Type B pancreatic cell (in vitro differentiated cells): ENCODE data around the gene EHMT1. TPM values are rescaled to one million over a fixed set of nuclear protein-coding genes. Genes with fewer than 3 reads are reported as not detected.

Experiments
- DNase-seq: peaks from one replicate; pipeline ENCODE4 v3.0.0; 2021; ENCODE audit warnings: mixed read lengths; ENCODE audit not compliant: unreplicated experiment; ENCODE audit errors: extremely low spot score
- H3K27ac Mint-ChIP-seq: 2 replicates; pipeline ENCODE4 v1.8.0; 2021; ENCODE audit warnings: mild to moderate bottlenecking, mixed read lengths
- H3K27me3 Mint-ChIP-seq: 2 replicates; pipeline ENCODE4 v1.8.0; 2021; ENCODE audit warnings: mixed read lengths
- H3K36me3 Mint-ChIP-seq: 2 replicates; pipeline ENCODE4 v1.8.0; 2021; ENCODE audit warnings: mixed read lengths
- H3K4me1 Mint-ChIP-seq: one replicate; pipeline ENCODE4 v1.8.0; 2021; ENCODE audit warnings: mixed read lengths; ENCODE audit not compliant: unreplicated experiment
- H3K4me3 Mint-ChIP-seq: 2 replicates; pipeline ENCODE4 v1.8.0; 2021; ENCODE audit warnings: mild to moderate bottlenecking, mixed read lengths
- H3K9me3 Mint-ChIP-seq: 2 replicates; pipeline ENCODE4 v1.8.0; 2021; ENCODE audit warnings: mixed read lengths
- total RNA-seq: library from RNA; stranded (reverse); gene quantifications from 2 replicates; pipeline ENCODE4 v1.2.1, GENCODE V29; 2021; ENCODE audit warnings: low replicate concordance
- TF ChIP-seq, protein P1 (sequence below): fragments of 200-600 bp; sonication (generic); conservative IDR thresholded peaks from 2 replicates; pipeline ENCODE4 v1.5.0; 2021; ENCODE audit warnings: antibody characterized with exemption, mild to moderate bottlenecking

The EHMT1 gene
- total RNA-seq, 1 donor from 2014 or later, result 111 TPM

DNA sequence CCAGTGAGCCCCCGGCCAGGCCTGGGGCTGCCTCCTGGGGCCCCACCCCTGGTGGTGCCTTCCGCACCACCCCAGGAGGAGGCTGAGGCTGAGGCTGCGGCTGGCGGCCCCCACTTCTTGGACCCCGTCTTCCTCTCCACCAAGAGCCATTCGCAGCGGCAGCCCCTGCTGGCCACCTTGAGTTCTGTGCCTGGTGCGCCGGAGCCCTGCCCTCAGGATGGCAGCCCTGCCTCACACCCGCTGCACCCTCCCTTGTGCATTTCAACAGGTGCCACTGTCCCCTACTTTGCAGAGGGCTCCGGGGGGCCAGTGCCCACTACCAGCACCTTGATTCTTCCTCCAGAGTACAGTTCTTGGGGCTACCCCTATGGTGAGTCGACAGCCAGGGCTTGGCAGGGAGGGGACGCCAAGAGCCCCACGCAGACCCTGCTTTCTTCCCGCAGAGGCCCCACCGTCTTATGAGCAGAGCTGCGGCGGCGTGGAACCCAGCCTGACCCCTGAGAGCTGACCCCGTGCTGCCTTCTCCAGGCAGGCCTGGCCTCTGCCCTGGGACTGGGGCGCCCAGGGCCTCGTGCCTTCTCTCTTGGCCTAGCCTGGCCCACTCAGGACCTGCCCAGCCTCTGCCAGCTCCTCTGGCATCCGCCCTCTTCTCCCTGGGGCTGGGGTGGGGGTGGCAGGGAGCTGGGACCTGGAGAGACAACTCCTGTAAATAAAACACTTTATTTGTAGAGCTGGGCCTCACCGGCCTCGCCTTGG is 4.0 kb upstream of the EHMT1 start:
- H3K9me3 Mint-ChIP-seq, result no peaks in the 10 kb centered on the region
- TF ChIP-seq, protein P1, sequence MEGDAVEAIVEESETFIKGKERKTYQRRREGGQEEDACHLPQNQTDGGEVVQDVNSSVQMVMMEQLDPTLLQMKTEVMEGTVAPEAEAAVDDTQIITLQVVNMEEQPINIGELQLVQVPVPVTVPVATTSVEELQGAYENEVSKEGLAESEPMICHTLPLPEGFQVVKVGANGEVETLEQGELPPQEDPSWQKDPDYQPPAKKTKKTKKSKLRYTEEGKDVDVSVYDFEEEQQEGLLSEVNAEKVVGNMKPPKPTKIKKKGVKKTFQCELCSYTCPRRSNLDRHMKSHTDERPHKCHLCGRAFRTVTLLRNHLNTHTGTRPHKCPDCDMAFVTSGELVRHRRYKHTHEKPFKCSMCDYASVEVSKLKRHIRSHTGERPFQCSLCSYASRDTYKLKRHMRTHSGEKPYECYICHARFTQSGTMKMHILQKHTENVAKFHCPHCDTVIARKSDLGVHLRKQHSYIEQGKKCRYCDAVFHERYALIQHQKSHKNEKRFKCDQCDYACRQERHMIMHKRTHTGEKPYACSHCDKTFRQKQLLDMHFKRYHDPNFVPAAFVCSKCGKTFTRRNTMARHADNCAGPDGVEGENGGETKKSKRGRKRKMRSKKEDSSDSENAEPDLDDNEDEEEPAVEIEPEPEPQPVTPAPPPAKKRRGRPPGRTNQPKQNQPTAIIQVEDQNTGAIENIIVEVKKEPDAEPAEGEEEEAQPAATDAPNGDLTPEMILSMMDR, result peak; percentile 29
- H3K4me3 Mint-ChIP-seq, result no peak overlapping the region
- no peak overlapping the region for H3K27ac Mint-ChIP-seq
- no peaks in the 10 kb centered on the region for H3K27me3 Mint-ChIP-seq
- no peak for DNase-seq
- peaks cover 4% of the 10 kb centered on the region for H3K36me3 Mint-ChIP-seq
- H3K4me1 Mint-ChIP-seq, result peaks cover 18% of the 10 kb centered on the region

DNA sequence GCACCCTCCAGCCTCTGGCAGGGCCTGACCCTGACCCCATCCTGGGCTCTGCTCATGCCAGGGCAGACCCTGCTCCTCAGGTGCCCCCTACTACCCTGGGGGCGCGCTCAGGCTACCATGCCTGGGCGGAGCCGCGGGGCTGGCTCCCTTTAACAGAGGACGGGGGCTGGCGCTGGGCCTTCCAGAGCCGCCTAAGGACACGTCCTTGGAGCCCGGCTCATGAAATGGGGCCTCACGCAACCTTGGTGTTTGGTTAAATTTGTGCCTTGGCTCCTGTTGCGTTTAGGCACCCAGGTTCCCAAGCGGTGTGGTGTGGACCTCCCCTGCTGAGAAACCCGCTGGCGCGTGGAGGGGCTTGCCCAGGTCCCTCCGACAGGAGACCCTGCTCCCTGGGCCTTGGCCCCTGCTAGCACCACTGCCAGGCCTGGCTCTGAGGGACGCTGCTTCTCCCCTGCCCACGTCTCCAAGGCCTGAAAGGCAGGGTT is 3.4 kb upstream of the EHMT1 start:
- Mint-ChIP-seq H3K9me3 (no peaks in the 10 kb centered on the region), H3K4me1 (peaks cover 22% of the 10 kb centered on the region), H3K27ac (no peak overlapping the region), H3K36me3 (peaks cover 5% of the 10 kb centered on the region), H3K27me3 (no peaks in the 10 kb centered on the region), H3K4me3 (no peak overlapping the region)
- TF ChIP-seq, protein P1, result no peak
- DNase-seq, result no peak

DNA sequence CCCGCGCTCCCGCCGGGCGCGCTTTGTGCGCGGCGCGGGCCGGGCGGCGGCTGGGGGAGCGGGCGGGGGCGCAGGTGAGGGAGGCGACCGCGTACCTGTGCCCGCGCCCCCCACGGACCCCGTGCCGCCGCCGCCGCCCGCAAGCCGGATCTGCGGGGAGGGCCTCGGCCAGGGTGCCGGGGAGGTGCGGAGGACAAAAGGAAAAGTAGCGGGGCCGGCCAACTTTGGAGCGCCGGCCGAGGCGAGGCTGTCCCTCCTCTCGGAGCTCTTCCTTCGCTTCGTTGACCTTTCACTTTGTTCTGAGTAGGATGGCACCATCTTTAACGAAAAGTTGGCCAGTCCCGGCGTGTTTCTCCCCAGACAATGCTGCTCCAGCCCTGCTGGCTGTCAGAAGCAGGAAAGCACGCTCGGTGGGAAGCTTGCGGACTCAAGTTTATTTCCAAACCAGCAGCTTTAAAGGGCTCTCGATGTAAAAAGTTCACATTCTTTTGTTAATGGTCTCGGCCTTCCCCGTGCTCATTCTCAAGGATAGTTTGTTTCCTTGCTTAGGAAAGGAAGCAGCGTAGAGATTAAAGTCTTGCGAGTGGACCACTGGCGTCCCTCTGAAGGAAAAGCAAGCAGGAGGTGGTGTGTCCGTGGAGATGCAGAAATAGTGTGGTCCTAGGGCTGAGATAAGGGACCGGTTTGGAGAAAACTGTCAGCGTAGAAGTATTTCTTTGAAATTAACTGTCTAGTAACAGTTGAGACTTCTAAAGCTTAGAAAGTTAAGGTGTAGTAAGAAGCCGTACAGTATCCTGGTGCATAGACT is 639 bp downstream of the EHMT1 start:
- Mint-ChIP-seq H3K4me3 (peak overlapping the region; percentile 94), H3K36me3 (peaks cover 10% of the 10 kb centered on the region), H3K27me3 (no peaks in the 10 kb centered on the region), H3K9me3 (no peaks in the 10 kb centered on the region), H3K4me1 (peaks cover 31% of the 10 kb centered on the region), H3K27ac (peak overlapping the region; percentile 95)
- TF ChIP-seq, protein P1, result no peak
- no peak for DNase-seq

DNA sequence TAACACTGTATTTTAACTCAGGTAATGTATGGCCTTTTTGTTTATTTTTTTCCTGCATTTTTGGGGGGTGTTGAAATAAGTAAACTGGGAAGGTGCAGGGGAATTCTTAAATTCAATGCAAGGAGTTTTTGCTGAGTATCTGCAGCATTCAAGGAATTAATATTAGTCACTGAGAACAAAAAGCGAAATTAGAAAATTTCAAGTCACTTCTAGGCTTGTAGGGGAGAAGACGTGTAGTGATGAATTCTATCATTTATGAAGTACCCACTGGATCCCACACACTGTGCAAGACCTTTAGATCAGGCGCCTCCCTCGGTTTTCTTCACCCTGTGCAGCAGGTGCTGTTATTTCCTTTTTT is 1.2 kb downstream of the EHMT1 start:
- Mint-ChIP-seq H3K36me3 (peaks cover 10% of the 10 kb centered on the region), H3K27me3 (no peaks in the 10 kb centered on the region), H3K27ac (peak overlapping the region; percentile 95), H3K4me3 (peak overlapping the region; percentile 94), H3K9me3 (no peaks in the 10 kb centered on the region), H3K4me1 (peaks cover 31% of the 10 kb centered on the region)
- TF ChIP-seq, protein P1, result no peak
- no peak for DNase-seq

DNA sequence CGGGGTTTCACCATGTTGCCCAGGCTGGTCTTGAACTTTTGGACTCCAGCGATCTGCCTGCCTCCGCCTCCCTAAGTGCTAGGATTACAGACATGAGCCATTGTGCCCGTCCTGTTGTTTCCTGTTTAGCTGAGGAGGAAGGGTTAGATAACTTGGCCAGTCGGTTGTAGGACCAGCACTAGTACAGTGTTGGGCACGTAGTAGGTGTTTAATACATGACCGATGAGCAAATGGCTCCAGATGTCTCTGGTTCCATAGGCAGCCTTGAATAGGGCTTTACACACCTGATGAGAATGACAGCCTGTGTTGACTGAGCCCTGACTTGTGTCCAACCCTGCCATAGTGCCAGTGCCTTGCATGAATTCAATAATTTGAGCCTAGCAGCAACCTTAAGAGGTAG is 1.8 kb downstream of the EHMT1 start:
- Mint-ChIP-seq H3K4me3 (peak overlapping the region; percentile 75), H3K27ac (peak overlapping the region; percentile 55), H3K9me3 (no peaks in the 10 kb centered on the region), H3K36me3 (peaks cover 16% of the 10 kb centered on the region), H3K4me1 (peaks cover 31% of the 10 kb centered on the region), H3K27me3 (no peaks in the 10 kb centered on the region)
- TF ChIP-seq, protein P1, result no peak
- no peak for DNase-seq
